IMR-90 (cell line): Measurements from ENCODE around the gene UBE2S. TPM values are rescaled to one million over a fixed set of nuclear protein-coding genes. Genes with fewer than 3 reads are reported as not detected.

Experiments
- ATAC-seq: fragments of 200-7000 bp; cut with Tn5 transposase; 2 replicates; pipeline ENCODE4 v1.9.1; 2020; ENCODE audit warnings: low read depth, mild to moderate bottlenecking, moderate library complexity
- BruUV-seq: library from RNA; stranded (reverse); fragments of 400-500 nt; replicated peaks from 2 replicates; lab custom pipeline; 2021; lab: Mats Ljungman, UMichigan
- CTCF ChIA-PET: fragments of 300-600 bp; formaldehyde crosslinking; extraction: SDS; loops from one replicate; lab custom pipeline; 2021; ENCODE audit warnings: antibody characterized with exemption; lab: Yijun Ruan, JAX
- POLR2A ChIA-PET: fragments of 300-600 bp; sonication (Branson Sonifier 250); formaldehyde crosslinking; loops from one replicate; lab custom pipeline; 2022; ENCODE audit warnings: antibody characterized with exemption; ENCODE audit not compliant: unreplicated experiment; lab: Charles Lee
- DNase-seq: peaks from one replicate; pipeline ENCODE4 v3.0.0; 2013
- H2AFZ ChIP-seq: replicated peaks from 2 replicates; pipeline ENCODE3; 2013; ENCODE audit warnings: low read length, mild to moderate bottlenecking; ENCODE audit not compliant: poor library complexity
- H2AK5ac ChIP-seq: 2 replicates; pipeline ENCODE4 v1.6.1; 2013; ENCODE audit warnings: low read depth, low read length, inconsistent platforms
- H2AK9ac ChIP-seq: replicated peaks from 2 replicates; pipeline ENCODE3; 2013; ENCODE audit warnings: mild to moderate bottlenecking, low read depth, low read length, moderate library complexity; ENCODE audit not compliant: poor library complexity
- H2BK120ac ChIP-seq: 2 replicates; pipeline ENCODE4 v1.6.1; 2013; ENCODE audit warnings: low read depth, low read length, inconsistent platforms
- H2BK15ac ChIP-seq: 3 replicates; pipeline ENCODE4 v1.6.1; 2013; ENCODE audit warnings: low read depth, low read length, inconsistent platforms
- H2BK20ac ChIP-seq: 2 replicates; pipeline ENCODE4 v1.6.1; 2013; ENCODE audit warnings: low read depth, mild to moderate bottlenecking, inconsistent platforms, low read length, moderate library complexity
- H2BK5ac ChIP-seq: 2 replicates; pipeline ENCODE4 v1.6.1; 2013; ENCODE audit warnings: mild to moderate bottlenecking, low read depth, low read length, inconsistent platforms; ENCODE audit not compliant: poor library complexity, severe bottlenecking
- H3K14ac ChIP-seq: replicated peaks from 2 replicates; pipeline ENCODE4 v1.6.1; 2013; ENCODE audit warnings: low read depth, low read length, inconsistent platforms
- H3K18ac ChIP-seq: 2 replicates; pipeline ENCODE4 v1.6.1; 2013; ENCODE audit warnings: low read depth, low read length, control low read depth
- H3K23ac ChIP-seq: 2 replicates; pipeline ENCODE4 v1.6.1; 2013; ENCODE audit warnings: low read depth, low read length, inconsistent platforms
- H3K27ac ChIP-seq: 2 replicates; pipeline ENCODE4 v1.5.1; 2013; ENCODE audit warnings: mild to moderate bottlenecking, control low read depth, low read length; ENCODE audit not compliant: insufficient read depth
- H3K27me3 ChIP-seq: 2 replicates; pipeline ENCODE4 v1.6.1; 2013; ENCODE audit warnings: low read length; ENCODE audit not compliant: control insufficient read depth, insufficient read depth
- H3K36me3 ChIP-seq: 2 replicates; pipeline ENCODE4 v1.6.1; 2013; ENCODE audit warnings: low read length, mixed read lengths; ENCODE audit not compliant: control insufficient read depth, insufficient read depth
- H3K4ac ChIP-seq: 2 replicates; pipeline ENCODE4 v1.6.1; 2013; ENCODE audit warnings: low read depth, low read length, inconsistent platforms
- H3K4me1 ChIP-seq: 2 replicates; pipeline ENCODE4 v1.6.1; 2013; ENCODE audit warnings: low read length, mixed read lengths; ENCODE audit not compliant: control insufficient read depth, insufficient read depth
- H3K4me2 ChIP-seq: 2 replicates; pipeline ENCODE4 v1.6.1; 2013; ENCODE audit warnings: low read depth, mild to moderate bottlenecking, control low read depth, low read length, moderate library complexity
- H3K4me3 ChIP-seq: 2 replicates; pipeline ENCODE4 v1.5.1; 2013; ENCODE audit warnings: low read depth, mild to moderate bottlenecking, control low read depth, low read length, moderate library complexity; ENCODE audit not compliant: insufficient read depth
- H3K56ac ChIP-seq: 2 replicates; pipeline ENCODE4 v1.6.1; 2013; ENCODE audit warnings: low read length, inconsistent platforms; ENCODE audit not compliant: insufficient read depth; ENCODE audit errors: extremely low read depth
- H3K79me1 ChIP-seq, 2 experiments: 2 replicates each; pipeline ENCODE4 v1.6.1; 2013; ENCODE audit warnings: low read length in 2 of 2, inconsistent platforms in 1 of 2, low read depth in 1 of 2
- H3K9ac ChIP-seq: 2 replicates; pipeline ENCODE4 v1.6.1; 2013; ENCODE audit warnings: low read depth, low read length, control low read depth
- H3K9me1 ChIP-seq: 2 replicates; pipeline ENCODE4 v1.6.1; 2013; ENCODE audit warnings: low read length, inconsistent platforms; ENCODE audit not compliant: insufficient read depth
- H3K9me3 ChIP-seq: 2 replicates; pipeline ENCODE4 v1.6.1; 2013; ENCODE audit warnings: low read length; ENCODE audit not compliant: control insufficient read depth, insufficient read depth
- H4K20me1 ChIP-seq: 2 replicates; pipeline ENCODE4 v1.6.1; 2013; ENCODE audit warnings: low read length, inconsistent platforms; ENCODE audit not compliant: insufficient read depth
- H4K5ac ChIP-seq: 2 replicates; pipeline ENCODE4 v1.6.1; 2013; ENCODE audit warnings: mild to moderate bottlenecking, low read depth, low read length, control low read depth
- H4K8ac ChIP-seq, 2 experiments: 2 replicates each; pipeline ENCODE4 v1.6.1; 2013; ENCODE audit warnings: low read depth in 2 of 2, low read length in 2 of 2, control low read depth in 1 of 2, inconsistent platforms in 1 of 2
- H4K91ac ChIP-seq: 2 replicates; pipeline ENCODE4 v1.6.1; 2013; ENCODE audit warnings: low read depth, low read length, inconsistent platforms; ENCODE audit not compliant: insufficient read depth
- CHD1 ChIP-seq: IDR thresholded peaks from 2 replicates; pipeline ENCODE4 v1.6.1; 2012; ENCODE audit warnings: low read depth, low read length, improper control_type of control experiment
- NFE2L2 ChIP-seq: fragments of 150-350 bp; IDR thresholded peaks from 2 replicates; pipeline ENCODE4 v1.6.1; 2016; ENCODE audit warnings: low read depth, mild to moderate bottlenecking, low read length
- POLR2A ChIP-seq: IDR thresholded peaks from 2 replicates; pipeline ENCODE4 v1.6.1; 2012; ENCODE audit warnings: mild to moderate bottlenecking, low read depth, low read length
- SMC3 ChIP-seq: fragments of 150-350 bp; IDR thresholded peaks from 2 replicates; pipeline ENCODE4 v1.6.1; 2016; ENCODE audit warnings: low read depth, mild to moderate bottlenecking, antibody characterized with exemption, low read length, moderate library complexity
- WGBS, 2 experiments: methylation state at CpG; one replicate each; pipeline versions ENCODE4 v1.1.5 to v1.1.7; 2013; ENCODE audit warnings: missing lambda C conversion rate in 2 of 2; ENCODE audit not compliant: insufficient read length in 1 of 2; ENCODE audit errors: extremely low coverage in 2 of 2; 5-methylcytosine and 5-hydroxymethylcytosine counted together
- dilution Hi-C: fragments of 300-500 bp; cut with HindIII; formaldehyde crosslinking; loops from one replicate; pipeline ENCODE4 v1.14.3; 2018; ENCODE audit warnings: low sequenced_read_pairs; ENCODE audit not compliant: unreplicated experiment
- in situ Hi-C: fragments of 300-500 bp; cut with MboI; formaldehyde crosslinking; loops from 3 replicates; pipeline ENCODE4 v1.14.3; 2019; ENCODE audit warnings: low sequenced_read_pairs, inconsistent platforms, mixed read lengths
- intact Hi-C: fragments of 100-400 bp; cut with micrococcal nuclease; formaldehyde crosslinking; loops from 2 replicates; pipeline ENCODE4 v1.10.0; 2022
- polyA plus RNA-seq, 3 experiments: library from polyadenylated mRNA; depleted of rRNA; stranded (reverse); fragments of >200 nt; gene quantifications; 2 replicates each; pipeline ENCODE4 v1.2.3, GENCODE V29; 2012; ENCODE audit warnings: low replicate concordance in 1 of 3
- total RNA-seq: library from RNA; depleted of rRNA; stranded (reverse); fragments of >200 nt; gene quantifications from 2 replicates; pipeline ENCODE4 v1.2.3, GENCODE V29; 2012

UBE2S gene
- total and polyA plus RNA-seq, 2 of the 4 experiments (the other 2 are of a cell fraction) = 69.5 to 104 TPM

DNA sequence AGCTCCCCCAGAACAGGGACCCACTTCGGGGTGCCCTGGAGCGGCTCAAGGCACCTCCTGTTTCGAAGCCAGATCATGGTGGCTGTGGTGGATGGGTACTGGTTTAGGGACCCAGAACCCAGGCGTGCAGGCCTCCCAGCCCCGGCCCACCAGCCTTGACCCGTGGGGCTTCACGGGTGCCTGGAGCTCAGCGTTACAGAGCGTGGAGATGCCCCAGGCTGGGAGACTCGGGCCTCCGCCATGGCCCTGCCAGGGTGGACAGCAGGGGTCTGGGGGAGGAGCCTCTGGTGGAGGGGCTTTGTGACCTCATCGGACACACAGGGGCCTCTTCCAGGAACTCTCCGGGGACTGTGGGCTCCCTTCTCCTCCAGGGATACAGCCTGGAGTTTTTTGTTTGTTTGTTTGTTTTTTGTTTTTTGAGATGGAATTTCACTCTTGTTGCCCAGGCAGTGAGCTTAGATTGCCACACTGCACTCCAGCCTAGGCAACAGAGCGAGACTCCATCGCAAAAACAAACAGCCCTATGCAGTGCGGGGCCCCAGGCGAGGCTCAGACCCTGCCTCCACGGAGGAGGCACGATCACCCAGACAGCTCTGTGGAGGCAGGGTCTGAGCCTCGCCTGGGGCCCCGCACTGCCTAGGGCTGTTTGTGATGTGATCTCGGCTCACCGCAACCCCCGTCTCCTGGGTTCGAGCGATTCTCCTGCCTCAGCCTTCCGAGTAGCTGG lies 44.4 kb downstream of the UBE2S start, which contains the start of gene GARIN5B:
Gene GARIN5B, minus strand, starts transcription at position 271 of the 727 bp plus-strand sequence. Its CDS starts 194 bp downstream, at position 77.
- no peak within 1 kb of the TSS for H3K4me3 ChIP-seq
- H3K79me1 ChIP-seq = peaks cover 0 to 19% of the 10 kb centered on the region in 2 experiments; a peak in 2 of 4 replicates
- peaks cover 3% of the 10 kb centered on the region; the same call in 1 of the 2 replicates for H3K9me1 ChIP-seq
- no peak within 1 kb of the TSS for H2BK15ac ChIP-seq
- no peaks in the 10 kb centered on the region for H3K9me3 ChIP-seq
- H3K27me3 ChIP-seq = no peaks in the 10 kb centered on the region
- dilution Hi-C loops (no loop called here), in situ Hi-C loops (no loop called here), intact Hi-C loops (no loop called here)
- peak; percentile 12 for ATAC-seq
- 60% methylated on average over 6 of the region's 27 CpGs; no CpG with 5 or more reads in 1 of the 2 experiments for WGBS, 2 experiments
- H2AK9ac ChIP-seq = no peak within 1 kb of the TSS
- H2AFZ ChIP-seq = no peak within 1 kb of the TSS
- H4K5ac ChIP-seq = no peak within 1 kb of the TSS
- no peak within 1 kb of the TSS for H3K18ac ChIP-seq
- no peak within 1 kb of the TSS for H3K4ac ChIP-seq
- peaks cover 43% of the 10 kb centered on the region for H4K20me1 ChIP-seq
- no peak within 1 kb of the TSS for H2BK120ac ChIP-seq
- peaks cover 2% of the 10 kb centered on the region for H3K4me1 ChIP-seq
- H3K27ac ChIP-seq = no peak within 1 kb of the TSS
- ChIA-PET CTCF (no interaction called here), POLR2A (interaction anchor here (0.6 kb wide), 1 partner anchor 19 kb away, joined by 3 read pairs; no protein-coding TSS in a partner anchor)
- H3K14ac ChIP-seq = no peak within 1 kb of the TSS
- no peak for DNase-seq
- H4K91ac ChIP-seq = no peak within 1 kb of the TSS
- no peak within 1 kb of the TSS for H4K8ac ChIP-seq
- no peak within 1 kb of the TSS for H2BK20ac ChIP-seq
- H3K23ac ChIP-seq = no peak within 1 kb of the TSS
- H3K9ac ChIP-seq = no peak within 1 kb of the TSS
- no peak within 1 kb of the TSS for H2BK5ac ChIP-seq
- no peak within 1 kb of the TSS for H3K4me2 ChIP-seq
- peaks cover 20% of the 10 kb centered on the region for H3K36me3 ChIP-seq
- peak; percentile 2; the same call in 1 of the 2 replicates for TF ChIP-seq SMC3
- 0 out of 2 replicates have a peak, but pooled peaks have one; percentile 7 for TF ChIP-seq CHD1
- TF ChIP-seq NFE2L2 = no peak
- TF ChIP-seq POLR2A = peak; percentile 3
- H3K56ac ChIP-seq = no peak within 1 kb of the TSS
- BruUV-seq = no TSS peak
- no peak within 1 kb of the TSS; the same call in none of the 2 replicates for H2AK5ac ChIP-seq
